ENCODE results near the gene RBBP8. TPM values are rescaled to one million over a fixed set of nuclear protein-coding genes. Genes with fewer than 3 reads are reported as not detected.

The RBBP8 gene
- total RNA-seq, 5 donors from 2014 or later (not counting 1 experiment from before 2014, with no cell fraction given), result 2.9 to 5.8 (median 4.1) TPM

GRCh38 chr18:23073996-23074606, 141.0 kb downstream of the RBBP8 start:
- H3K4me1 ChIP-seq (ENCODE audit: control insufficient read depth in 1 of 2, extremely low read depth in 1 of 2, insufficient read depth in 2 of 2, low read length in 2 of 2), result peaks cover 35 to 55% of the 10 kb centered on the region in 2 experiments
- Mint-ChIP-seq H3K9me3 (no peaks in the 10 kb centered on the region), H3K27me3 (no peaks in the 10 kb centered on the region), H3K4me1 (peaks cover 68 to 70% (median 68%) of the 10 kb centered on the region in 3 donors), H3K4me3 (no peak overlapping the region), H3K27ac (no peak overlapping the region), H3K36me3 (no peaks in the 10 kb centered on the region)
- H3K36me3 ChIP-seq (ENCODE audit: control insufficient read depth in 2 of 2, extremely low read depth in 1 of 2, insufficient read depth in 1 of 2, low read length in 1 of 2), result no peaks in the 10 kb centered on the region
- no peak for ATAC-seq (replicated peaks in 1 of 4)
- no peak overlapping the region for H3K4me3 ChIP-seq (ENCODE audit: control insufficient read depth in 1 of 2, extremely low read depth in 1 of 2, low read length in 1 of 2)
- POLR2A ChIA-PET, result interaction anchor here in 1 of 2 donors (0.6 kb wide), 1 partner anchor 852 kb away, joined by 3 read pairs; no protein-coding TSS in a partner anchor
- CTCF ChIA-PET, result no interaction called here
- WGBS (ENCODE audit: insufficient coverage), result 98% methylated on average over 6 of the region's 8 CpGs
- H3K9me3 ChIP-seq, result no peaks in the 10 kb centered on the region
- H3K27ac ChIP-seq (ENCODE audit: low read length), result no peak overlapping the region
- DNase-seq, result no peak
- H3K27me3 ChIP-seq (replicated peaks in 1 of 2; ENCODE audit: control insufficient read depth in 2 of 2, extremely low read depth in 1 of 2, insufficient read depth in 2 of 2, low read length in 1 of 2), result no peaks in the 10 kb centered on the region

Other genes with a start within 250 kb of the RBBP8 start
- gene CABLES1, start 202.2 kb downstream of the RBBP8 start, total RNA-seq, result 1 to 10 TPM in 2 of 5 donors, under 1 TPM in 3; 0.23 to 1.7 (median 0.85) TPM